GM19455 (cell line): ENCODE results near the gene MYO19.
"Not testable (repeated sequence)": the region's sequence is repeated elsewhere in the genome, so short reads cannot be mapped to it uniquely, and the experiment has no call there.

Experiments used
- ATAC-seq: cut with Tn5 transposase; IDR thresholded peaks from one replicate; pipeline ENCODE4 v1.9.1; 2021; ENCODE audit not compliant: unreplicated experiment

The MYO19 gene

GRCh38 chr17:36468903-36469635, 65.6 kb downstream of the MYO19 start:
- no peak for ATAC-seq

- ATAC-seq: no peak
Measured at GRCh38 chr17:36464765-36465088, 69.9 kb downstream of the MYO19 start.

GRCh38 chr17:36463916-36464764, 70.5 kb downstream of the MYO19 start:
- no peak for ATAC-seq

GRCh38 chr17:36461330-36462110, 73.1 kb downstream of the MYO19 start:
- ATAC-seq: no peak

GRCh38 chr17:36460265-36460937, 74.3 kb downstream of the MYO19 start:
- no peak for ATAC-seq

- no peak for ATAC-seq
Measured at GRCh38 chr17:36459601-36460000, 75.1 kb downstream of the MYO19 start.

GRCh38 chr17:36459045-36459444, 75.6 kb downstream of the MYO19 start:
- ATAC-seq: no peak

- not testable (repeated sequence) for ATAC-seq
Measured at GRCh38 chr17:36457701-36458100, 77.0 kb downstream of the MYO19 start.

GRCh38 chr17:36452888-36453287, 81.8 kb downstream of the MYO19 start:
- not testable (repeated sequence) for ATAC-seq

- ATAC-seq: not testable (repeated sequence)
Measured at GRCh38 chr17:36449997-36450396, 84.7 kb downstream of the MYO19 start.
